Measurements from ENCODE around the gene C11orf24. TPM values are rescaled to one million over a fixed set of nuclear protein-coding genes. Genes with fewer than 3 reads are reported as not detected.

The C11orf24 gene
- total and polyA plus RNA-seq, 12 donors: 14.9 to 62.2 (median 30.8) TPM

GRCh38 chr11:68296344-68297051 is 24.7 kb upstream of the C11orf24 start:
- H3K36me3 ChIP-seq: no peaks in the 10 kb centered on the region
- peaks cover 6 to 23% (median 14%) of the 10 kb centered on the region in 9 donors for H3K4me1 ChIP-seq
- no peaks in the 10 kb centered on the region for H3K9me3 ChIP-seq
- H3K27me3 ChIP-seq: no peaks in the 10 kb centered on the region
- H3K4me3 ChIP-seq: no peak overlapping the region
- TF ChIP-seq, protein P1, sequence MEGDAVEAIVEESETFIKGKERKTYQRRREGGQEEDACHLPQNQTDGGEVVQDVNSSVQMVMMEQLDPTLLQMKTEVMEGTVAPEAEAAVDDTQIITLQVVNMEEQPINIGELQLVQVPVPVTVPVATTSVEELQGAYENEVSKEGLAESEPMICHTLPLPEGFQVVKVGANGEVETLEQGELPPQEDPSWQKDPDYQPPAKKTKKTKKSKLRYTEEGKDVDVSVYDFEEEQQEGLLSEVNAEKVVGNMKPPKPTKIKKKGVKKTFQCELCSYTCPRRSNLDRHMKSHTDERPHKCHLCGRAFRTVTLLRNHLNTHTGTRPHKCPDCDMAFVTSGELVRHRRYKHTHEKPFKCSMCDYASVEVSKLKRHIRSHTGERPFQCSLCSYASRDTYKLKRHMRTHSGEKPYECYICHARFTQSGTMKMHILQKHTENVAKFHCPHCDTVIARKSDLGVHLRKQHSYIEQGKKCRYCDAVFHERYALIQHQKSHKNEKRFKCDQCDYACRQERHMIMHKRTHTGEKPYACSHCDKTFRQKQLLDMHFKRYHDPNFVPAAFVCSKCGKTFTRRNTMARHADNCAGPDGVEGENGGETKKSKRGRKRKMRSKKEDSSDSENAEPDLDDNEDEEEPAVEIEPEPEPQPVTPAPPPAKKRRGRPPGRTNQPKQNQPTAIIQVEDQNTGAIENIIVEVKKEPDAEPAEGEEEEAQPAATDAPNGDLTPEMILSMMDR (IDR thresholded peaks at IDR 0.05): no peak
- 86 to 90% methylated on average over 15 of the region's 15 CpGs for WGBS, 2 donors
- ATAC-seq (no peak), DNase-seq (no peak)
- intact Hi-C loops (cut with DNase I): loop anchor here in 9 of 10 donors (1.0 to 10.0 kb wide), 9 partner anchors 38 to 151 kb away; no protein-coding TSS in a partner anchor
- no peak overlapping the region for H3K27ac ChIP-seq

DNA sequence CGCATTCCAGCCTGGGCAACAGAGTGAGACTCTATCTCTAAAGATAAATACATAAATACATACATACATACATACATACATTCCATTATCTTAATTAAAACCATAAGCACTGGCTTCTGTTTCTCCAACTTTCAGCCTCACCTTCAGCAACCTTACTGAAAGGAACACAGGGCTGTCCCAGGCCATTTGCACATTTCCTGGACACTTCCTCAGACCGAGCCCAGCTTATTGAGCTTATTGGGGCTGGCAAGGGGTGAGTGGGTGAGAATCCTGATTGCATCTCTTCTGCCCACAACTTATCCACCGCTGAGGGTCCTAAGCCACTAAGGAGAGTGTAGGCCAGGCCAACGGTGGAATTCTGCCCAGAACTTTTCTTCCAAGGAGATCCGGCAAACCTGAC is 24.2 kb upstream of the C11orf24 start:
- intact Hi-C loops (cut with DNase I): loop anchor here in 8 of 10 donors (2.0 to 10.0 kb wide), 7 partner anchors 39 to 151 kb away; no protein-coding TSS in a partner anchor
- 89 to 91% methylated on average over 5 of the region's 5 CpGs for WGBS, 2 donors

GRCh38 chr11:68295271-68295670 is 23.5 kb upstream of the C11orf24 start:
- Histone ChIP-seq H3K4me1 (peaks cover 6 to 23% (median 14%) of the 10 kb centered on the region in 9 donors), H3K27ac (no peak overlapping the region), H3K9me3 (no peaks in the 10 kb centered on the region), H3K36me3 (no peaks in the 10 kb centered on the region), H3K4me3 (no peak overlapping the region), H3K27me3 (no peaks in the 10 kb centered on the region)
- ATAC-seq (no peak), DNase-seq (no peak)
- intact Hi-C loops (cut with DNase I): loop anchor here in 5 of 10 donors (5.0 to 10.0 kb wide), 5 partner anchors 38 to 152 kb away; no protein-coding TSS in a partner anchor
- 98 to 99% methylated on average over 1 of the region's 1 CpG for WGBS, 2 donors
- TF ChIP-seq, protein P1 (IDR thresholded peaks at IDR 0.05): no peak

More for the DNA sequence above, 24.2 kb upstream of the C11orf24 start:
- Histone ChIP-seq H3K36me3 (no peaks in the 10 kb centered on the region), H3K9me3 (no peaks in the 10 kb centered on the region), H3K27me3 (no peaks in the 10 kb centered on the region), H3K4me1 (peaks cover 6 to 23% (median 14%) of the 10 kb centered on the region in 9 donors), H3K27ac (no peak overlapping the region), H3K4me3 (no peak overlapping the region)
- no peak for DNase-seq
- no peak for ATAC-seq
- TF ChIP-seq, protein P1 (IDR thresholded peaks at IDR 0.05): no peak

DNA sequence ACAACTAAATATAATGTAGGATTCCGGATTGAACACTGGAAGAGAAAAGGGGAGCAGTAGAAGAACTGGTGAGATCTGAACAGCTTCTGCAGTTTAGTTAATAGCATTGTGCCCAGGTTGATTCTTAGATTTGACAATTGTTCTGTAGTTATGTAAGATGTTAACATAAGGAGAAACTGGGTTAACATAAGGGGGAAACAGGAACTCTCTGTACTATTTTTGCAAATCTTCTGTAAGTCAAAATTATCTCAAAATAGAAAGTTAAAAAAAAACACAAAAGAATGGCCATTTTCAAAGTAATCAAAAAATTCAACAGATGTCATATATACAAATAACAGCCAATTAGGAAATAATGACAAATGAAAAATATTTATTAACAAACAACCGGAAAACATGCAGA is 21.9 kb upstream of the C11orf24 start:
- ATAC-seq: no peak
- DNase-seq: no peak
- H3K9me3 ChIP-seq: peaks cover 0 to 9% (median 0%) of the 10 kb centered on the region in 11 donors
- no peaks in the 10 kb centered on the region for H3K36me3 ChIP-seq
- H3K4me1 ChIP-seq: peaks cover 6 to 17% (median 14%) of the 10 kb centered on the region in 9 donors
- H3K27me3 ChIP-seq: no peaks in the 10 kb centered on the region
- TF ChIP-seq, protein P1 (IDR thresholded peaks at IDR 0.05): no peak
- intact Hi-C loops (cut with DNase I): loop anchor here in 1 of 10 donors (10.0 kb wide), 1 partner anchor 151 kb away; no protein-coding TSS in a partner anchor
- H3K4me3 ChIP-seq: no peak overlapping the region
- 84 to 88% methylated on average over 2 of the region's 2 CpGs for WGBS, 2 donors
- no peak overlapping the region for H3K27ac ChIP-seq
